Neural cell (in vitro differentiated cells): ENCODE results near the gene ARHGEF38. TPM values are rescaled to one million over a fixed set of nuclear protein-coding genes. Genes with fewer than 3 reads are reported as not detected.

Experiments
- H2AFZ ChIP-seq: fragments of 200-600, 300-800 bp; sonication (generic), shearing (Covaris generic); 2 replicates; pipeline ENCODE4 v1.6.0; 2014; ENCODE audit warnings: low read depth, mild to moderate bottlenecking, antibody characterized with exemption, low read length, moderate library complexity
- H3F3A ChIP-seq: fragments of 200-600 bp; shearing (Covaris generic); 2 replicates; pipeline ENCODE4 v1.6.1; 2016; ENCODE audit warnings: mild to moderate bottlenecking, moderate library complexity, mixed read lengths, antibody characterized with exemption, low read length; ENCODE audit not compliant: insufficient read depth, poor library complexity, severe bottlenecking
- H3K27ac ChIP-seq: fragments of 200-600, 300-800 bp; sonication (generic), shearing (Covaris generic); 2 replicates; pipeline ENCODE4 v1.5.1; 2014; ENCODE audit warnings: mild to moderate bottlenecking, low read length, moderate library complexity
- H3K27me3 ChIP-seq: fragments of 300-800, 200-600 bp; sonication (generic), shearing (Covaris generic); 2 replicates; pipeline ENCODE4 v1.6.0; 2014; ENCODE audit warnings: mild to moderate bottlenecking, low read depth, low read length, moderate library complexity; ENCODE audit not compliant: insufficient read depth
- H3K36me3 ChIP-seq: fragments of 300-800, 200-600 bp; sonication (generic), shearing (Covaris generic); 2 replicates; pipeline ENCODE4 v1.5.1; 2014; ENCODE audit warnings: mild to moderate bottlenecking, antibody characterized with exemption, low read length, moderate library complexity; ENCODE audit not compliant: insufficient read depth
- H3K4me2 ChIP-seq: fragments of 300-800, 200-600 bp; sonication (generic), shearing (Covaris generic); 2 replicates; pipeline ENCODE4 v1.6.0; 2014; ENCODE audit warnings: mild to moderate bottlenecking, low read length
- H3K4me3 ChIP-seq: fragments of 300-800, 200-600 bp; sonication (generic), shearing (Covaris generic); 2 replicates; pipeline ENCODE4 v1.5.1; 2014; ENCODE audit warnings: mild to moderate bottlenecking, low read length, moderate library complexity
- H3K79me2 ChIP-seq: fragments of 200-600 bp; shearing (Covaris generic); replicated peaks from 2 replicates; pipeline ENCODE4 v1.6.0; 2014; ENCODE audit warnings: mild to moderate bottlenecking, low read length, moderate library complexity; ENCODE audit not compliant: insufficient read depth
- H3K9ac ChIP-seq: fragments of 300-800, 200-600 bp; sonication (generic), shearing (Covaris generic); 2 replicates; pipeline ENCODE4 v1.6.1; 2016; ENCODE audit warnings: mild to moderate bottlenecking, low read length, mixed read lengths
- H3K9me2 ChIP-seq: fragments of 200-600 bp; shearing (Covaris generic); 2 replicates; pipeline ENCODE4 v1.6.1; 2016; ENCODE audit warnings: mild to moderate bottlenecking, low read length, mixed read lengths; ENCODE audit not compliant: insufficient read depth
- H3K9me3 ChIP-seq: fragments of 200-600, 300-800 bp; sonication (generic), shearing (Covaris generic); 2 replicates; pipeline ENCODE4 v1.6.1; 2016; ENCODE audit warnings: mild to moderate bottlenecking, mixed run types, low read length, moderate library complexity, mixed read lengths
- H4K20me1 ChIP-seq: fragments of 200-600 bp; shearing (Covaris generic); 2 replicates; pipeline ENCODE4 v1.6.1; 2016; ENCODE audit warnings: mild to moderate bottlenecking, mixed run types; ENCODE audit not compliant: insufficient read depth
- CTCF ChIP-seq: fragments of 450-650 bp; IDR thresholded peaks from 2 replicates; pipeline ENCODE4 v1.5.1; 2014; ENCODE audit warnings: antibody characterized with exemption, mild to moderate bottlenecking, moderate library complexity; ENCODE audit not compliant: poor library complexity, severe bottlenecking
- EP300 ChIP-seq: fragments of 450-650 bp; conservative IDR thresholded peaks from 2 replicates; pipeline ENCODE4 v1.6.1; 2014; ENCODE audit warnings: antibody characterized with exemption, mild to moderate bottlenecking, moderate library complexity; ENCODE audit not compliant: poor library complexity, severe bottlenecking
- EZH2 ChIP-seq: fragments of 200-600, 300-800 bp; shearing (Covaris generic), sonication (generic); IDR thresholded peaks from 2 replicates; pipeline ENCODE4 v1.6.1; 2014; ENCODE audit warnings: antibody characterized with exemption, low read length, borderline replicate concordance, mild to moderate bottlenecking; ENCODE audit not compliant: insufficient read depth, poor library complexity, severe bottlenecking
- MXI1 ChIP-seq: fragments of 450-650 bp; conservative IDR thresholded peaks from 2 replicates; pipeline ENCODE4 v1.6.1; 2014; ENCODE audit warnings: antibody characterized with exemption, mild to moderate bottlenecking; ENCODE audit not compliant: poor library complexity, severe bottlenecking
- POLR2AphosphoS5 ChIP-seq: IDR thresholded peaks from 2 replicates; pipeline ENCODE4 v1.6.1; 2012
- RAD21 ChIP-seq: fragments of 450-650 bp; conservative IDR thresholded peaks from 2 replicates; pipeline ENCODE4 v1.6.1; 2014; ENCODE audit warnings: antibody characterized with exemption, mild to moderate bottlenecking, moderate library complexity
- REST ChIP-seq: IDR thresholded peaks from 2 replicates; pipeline ENCODE4 v1.6.1; 2012; ENCODE audit warnings: borderline replicate concordance
- SMC3 ChIP-seq: fragments of 450-650 bp; conservative IDR thresholded peaks from 2 replicates; pipeline ENCODE4 v1.6.1; 2014; ENCODE audit warnings: antibody characterized with exemption, mild to moderate bottlenecking, moderate library complexity; ENCODE audit not compliant: poor library complexity
- TAF1 ChIP-seq: IDR thresholded peaks from 2 replicates; pipeline ENCODE4 v1.6.1; 2012; ENCODE audit warnings: low read depth
- polyA plus RNA-seq: library from polyadenylated mRNA; depleted of rRNA; stranded (reverse); fragments of >200 nt; gene quantifications from 2 replicates; pipeline ENCODE4 v1.2.3, GENCODE V29; 2014

ARHGEF38 gene
- polyA plus RNA-seq, 1 donor from 2014 or later: not detected

GRCh38 chr4:105708181-105709080, 156.0 kb downstream of the ARHGEF38 start, which contains the start of the genes GSTCD and INTS12:
TSS of gene GSTCD (plus strand) at chr4:105708784. CDS start at chr4:105717614, 8,830 bp downstream.
TSS of gene INTS12 (minus strand) at chr4:105708689. CDS start at chr4:105700005, 8,684 bp downstream.
- Histone ChIP-seq H4K20me1 (no peaks in the 10 kb centered on the region), H3F3A (peaks cover 8% of the 10 kb centered on the region), H3K4me3 (peak within 1 kb of the TSS; percentile 88), H3K36me3 (no peaks in the 10 kb centered on the region), H3K9me2 (no peaks in the 10 kb centered on the region), H3K9me3 (no peaks in the 10 kb centered on the region), H3K4me2 (peak within 1 kb of the TSS; percentile 89), H3K27me3 (no peaks in the 10 kb centered on the region), H3K27ac (peak within 1 kb of the TSS; percentile 89), H3K9ac (peak within 1 kb of the TSS; percentile 88), H2AFZ (peak within 1 kb of the TSS; percentile 79), H3K79me2 (peaks cover 55% of the 10 kb centered on the region)
- TF ChIP-seq REST (peak; percentile 94), MXI1 (peak; percentile 85), POLR2AphosphoS5 (peak; percentile 93), CTCF (peak; percentile 22), TAF1 (peak; percentile 85), EP300 (no peak), SMC3 (peak; percentile 69), RAD21 (peak; percentile 62), EZH2 (no peak)

GRCh38 chr4:105709081-105709450, 156.6 kb downstream of the ARHGEF38 start:
- Histone ChIP-seq H3K27ac (peak overlapping the region; percentile 89), H3K9ac (peak overlapping the region; percentile 88), H3K27me3 (no peaks in the 10 kb centered on the region), H3K4me3 (peak overlapping the region; percentile 88), H3K36me3 (no peaks in the 10 kb centered on the region), H4K20me1 (no peaks in the 10 kb centered on the region), H3F3A (peaks cover 8% of the 10 kb centered on the region), H3K79me2 (peaks cover 55% of the 10 kb centered on the region), H2AFZ (peak overlapping the region; percentile 48), H3K4me2 (peak overlapping the region; percentile 89), H3K9me2 (no peaks in the 10 kb centered on the region), H3K9me3 (no peaks in the 10 kb centered on the region)
- TF ChIP-seq REST (no peak), CTCF (no peak), TAF1 (no peak), MXI1 (no peak), EP300 (no peak), POLR2AphosphoS5 (no peak), SMC3 (no peak)
